K562 (cell line): Measurements from ENCODE around the gene PTRH2. TPM values are rescaled to one million over a fixed set of nuclear protein-coding genes. Genes with fewer than 3 reads are reported as not detected.

Experiments used
- FOXK1 ChIP-seq: sonication (generic); formaldehyde crosslinking; IDR thresholded peaks from 2 replicates; pipeline ENCODE4 v1.8.0; 2022; ENCODE audit warnings: missing genetic modification reagents, mild to moderate bottlenecking, borderline replicate concordance
- MAZ ChIP-seq, 2 experiments: fragments of 450-650 bp in 1 of 2; sonication (generic) in 1 of 2; formaldehyde crosslinking; IDR thresholded peaks in 1 of 2; conservative IDR thresholded peaks in 1 of 2; 2 replicates each; pipeline versions ENCODE4 v1.4.0 to v1.5.0; 2020; ENCODE audit warnings: mild to moderate bottlenecking in 1 of 2, missing genetic modification reagents in 1 of 2
- MYC ChIP-seq, 2 experiments: fragments of 250-450 bp in 1 of 2; sonication (Bioruptor Pico) in 1 of 2; IDR thresholded peaks; 2 replicates each; pipeline versions ENCODE4 v1.5.1 to v1.6.1; 2012 to 2021; ENCODE audit warnings: low read depth in 2 of 2, borderline replicate concordance in 1 of 2, improper control_type of control experiment in 1 of 2, low read length in 1 of 2, mild to moderate bottlenecking in 1 of 2, moderate library complexity in 1 of 2
- NCOR1 ChIP-seq: fragments of 450-650 bp; IDR thresholded peaks from 2 replicates; pipeline ENCODE4 v1.6.1; 2016; ENCODE audit warnings: mild to moderate bottlenecking, moderate library complexity
- NR1H2 ChIP-seq: sonication (generic); formaldehyde crosslinking; IDR thresholded peaks from 2 replicates; pipeline ENCODE4 v1.4.0; 2020; ENCODE audit warnings: mild to moderate bottlenecking, missing genetic modification reagents
- RBM25 ChIP-seq: fragments of 200-400 bp; formaldehyde crosslinking; IDR thresholded peaks from 2 replicates; pipeline ENCODE4 v1.6.1; 2018; ENCODE audit warnings: low read length, low read depth, moderate library complexity; ENCODE audit not compliant: severe bottlenecking
- SIN3B ChIP-seq: fragments of 450-650 bp; IDR thresholded peaks from 2 replicates; pipeline ENCODE4 v1.6.1; 2017; ENCODE audit warnings: low read depth, mild to moderate bottlenecking, moderate library complexity
- TARDBP ChIP-seq: fragments of 450-650 bp; IDR thresholded peaks from 2 replicates; pipeline ENCODE4 v1.6.1; 2016
- ZNF764 ChIP-seq: fragments of 250-450 bp; sonication (Bioruptor Pico); IDR thresholded peaks from 2 replicates; pipeline ENCODE4 v1.4.0; 2020; ENCODE audit warnings: low read depth, mild to moderate bottlenecking, moderate library complexity
- polyA plus RNA-seq, 8 experiments: library from polyadenylated mRNA; depleted of rRNA in 4 of 8; stranded (reverse) in 5 of 8; unstranded in 3 of 8; fragments of >200 nt; fragmentation: Nextera tagmentation in 2 of 8; fragmentation: Illumina TruSeq in 1 of 8; extraction: Ambion mirVana in 2 of 8; extraction: Trizol in 1 of 8; gene quantifications; 2 replicates each; pipeline versions ENCODE4 v1.2.1 to v1.2.3, GENCODE V29; 2011 to 2014; ENCODE audit warnings: inconsistent platforms in 1 of 8, missing spikeins in 1 of 8
- total RNA-seq, 7 experiments: library from RNA; depleted of rRNA in 6 of 7; stranded (reverse); fragments of >200 nt in 6 of 7; fragmentation: Illumina TruSeq in 2 of 7; extraction: Trizol in 2 of 7; gene quantifications; 2 replicates each; pipeline versions ENCODE4 v1.2.1 to v1.2.3, GENCODE V29; 2011 to 2021; ENCODE audit warnings: low replicate concordance in 1 of 7
- TF ChIP-seq, protein P1 (sequence below): fragments of 450-650 bp; IDR thresholded peaks from 2 replicates; pipeline ENCODE4 v1.6.1; 2016; ENCODE audit warnings: mild to moderate bottlenecking, moderate library complexity
- TF ChIP-seq, protein P2 (sequence below): fragments of 450-650 bp; IDR thresholded peaks from 2 replicates; pipeline ENCODE4 v1.6.1; 2018; ENCODE audit not compliant: partially characterized antibody

PTRH2 gene
- total and polyA plus RNA-seq, 9 of the 15 experiments (the other 6 are each of a cell fraction or from before 2014, with no cell fraction given), result 53.1 to 210 (median 126) TPM

GRCh38 chr17:59707149-59707970 is at the start of gene PTRH2, which contains the start of gene VMP1 (continued):
- TF ChIP-seq, protein P1, sequence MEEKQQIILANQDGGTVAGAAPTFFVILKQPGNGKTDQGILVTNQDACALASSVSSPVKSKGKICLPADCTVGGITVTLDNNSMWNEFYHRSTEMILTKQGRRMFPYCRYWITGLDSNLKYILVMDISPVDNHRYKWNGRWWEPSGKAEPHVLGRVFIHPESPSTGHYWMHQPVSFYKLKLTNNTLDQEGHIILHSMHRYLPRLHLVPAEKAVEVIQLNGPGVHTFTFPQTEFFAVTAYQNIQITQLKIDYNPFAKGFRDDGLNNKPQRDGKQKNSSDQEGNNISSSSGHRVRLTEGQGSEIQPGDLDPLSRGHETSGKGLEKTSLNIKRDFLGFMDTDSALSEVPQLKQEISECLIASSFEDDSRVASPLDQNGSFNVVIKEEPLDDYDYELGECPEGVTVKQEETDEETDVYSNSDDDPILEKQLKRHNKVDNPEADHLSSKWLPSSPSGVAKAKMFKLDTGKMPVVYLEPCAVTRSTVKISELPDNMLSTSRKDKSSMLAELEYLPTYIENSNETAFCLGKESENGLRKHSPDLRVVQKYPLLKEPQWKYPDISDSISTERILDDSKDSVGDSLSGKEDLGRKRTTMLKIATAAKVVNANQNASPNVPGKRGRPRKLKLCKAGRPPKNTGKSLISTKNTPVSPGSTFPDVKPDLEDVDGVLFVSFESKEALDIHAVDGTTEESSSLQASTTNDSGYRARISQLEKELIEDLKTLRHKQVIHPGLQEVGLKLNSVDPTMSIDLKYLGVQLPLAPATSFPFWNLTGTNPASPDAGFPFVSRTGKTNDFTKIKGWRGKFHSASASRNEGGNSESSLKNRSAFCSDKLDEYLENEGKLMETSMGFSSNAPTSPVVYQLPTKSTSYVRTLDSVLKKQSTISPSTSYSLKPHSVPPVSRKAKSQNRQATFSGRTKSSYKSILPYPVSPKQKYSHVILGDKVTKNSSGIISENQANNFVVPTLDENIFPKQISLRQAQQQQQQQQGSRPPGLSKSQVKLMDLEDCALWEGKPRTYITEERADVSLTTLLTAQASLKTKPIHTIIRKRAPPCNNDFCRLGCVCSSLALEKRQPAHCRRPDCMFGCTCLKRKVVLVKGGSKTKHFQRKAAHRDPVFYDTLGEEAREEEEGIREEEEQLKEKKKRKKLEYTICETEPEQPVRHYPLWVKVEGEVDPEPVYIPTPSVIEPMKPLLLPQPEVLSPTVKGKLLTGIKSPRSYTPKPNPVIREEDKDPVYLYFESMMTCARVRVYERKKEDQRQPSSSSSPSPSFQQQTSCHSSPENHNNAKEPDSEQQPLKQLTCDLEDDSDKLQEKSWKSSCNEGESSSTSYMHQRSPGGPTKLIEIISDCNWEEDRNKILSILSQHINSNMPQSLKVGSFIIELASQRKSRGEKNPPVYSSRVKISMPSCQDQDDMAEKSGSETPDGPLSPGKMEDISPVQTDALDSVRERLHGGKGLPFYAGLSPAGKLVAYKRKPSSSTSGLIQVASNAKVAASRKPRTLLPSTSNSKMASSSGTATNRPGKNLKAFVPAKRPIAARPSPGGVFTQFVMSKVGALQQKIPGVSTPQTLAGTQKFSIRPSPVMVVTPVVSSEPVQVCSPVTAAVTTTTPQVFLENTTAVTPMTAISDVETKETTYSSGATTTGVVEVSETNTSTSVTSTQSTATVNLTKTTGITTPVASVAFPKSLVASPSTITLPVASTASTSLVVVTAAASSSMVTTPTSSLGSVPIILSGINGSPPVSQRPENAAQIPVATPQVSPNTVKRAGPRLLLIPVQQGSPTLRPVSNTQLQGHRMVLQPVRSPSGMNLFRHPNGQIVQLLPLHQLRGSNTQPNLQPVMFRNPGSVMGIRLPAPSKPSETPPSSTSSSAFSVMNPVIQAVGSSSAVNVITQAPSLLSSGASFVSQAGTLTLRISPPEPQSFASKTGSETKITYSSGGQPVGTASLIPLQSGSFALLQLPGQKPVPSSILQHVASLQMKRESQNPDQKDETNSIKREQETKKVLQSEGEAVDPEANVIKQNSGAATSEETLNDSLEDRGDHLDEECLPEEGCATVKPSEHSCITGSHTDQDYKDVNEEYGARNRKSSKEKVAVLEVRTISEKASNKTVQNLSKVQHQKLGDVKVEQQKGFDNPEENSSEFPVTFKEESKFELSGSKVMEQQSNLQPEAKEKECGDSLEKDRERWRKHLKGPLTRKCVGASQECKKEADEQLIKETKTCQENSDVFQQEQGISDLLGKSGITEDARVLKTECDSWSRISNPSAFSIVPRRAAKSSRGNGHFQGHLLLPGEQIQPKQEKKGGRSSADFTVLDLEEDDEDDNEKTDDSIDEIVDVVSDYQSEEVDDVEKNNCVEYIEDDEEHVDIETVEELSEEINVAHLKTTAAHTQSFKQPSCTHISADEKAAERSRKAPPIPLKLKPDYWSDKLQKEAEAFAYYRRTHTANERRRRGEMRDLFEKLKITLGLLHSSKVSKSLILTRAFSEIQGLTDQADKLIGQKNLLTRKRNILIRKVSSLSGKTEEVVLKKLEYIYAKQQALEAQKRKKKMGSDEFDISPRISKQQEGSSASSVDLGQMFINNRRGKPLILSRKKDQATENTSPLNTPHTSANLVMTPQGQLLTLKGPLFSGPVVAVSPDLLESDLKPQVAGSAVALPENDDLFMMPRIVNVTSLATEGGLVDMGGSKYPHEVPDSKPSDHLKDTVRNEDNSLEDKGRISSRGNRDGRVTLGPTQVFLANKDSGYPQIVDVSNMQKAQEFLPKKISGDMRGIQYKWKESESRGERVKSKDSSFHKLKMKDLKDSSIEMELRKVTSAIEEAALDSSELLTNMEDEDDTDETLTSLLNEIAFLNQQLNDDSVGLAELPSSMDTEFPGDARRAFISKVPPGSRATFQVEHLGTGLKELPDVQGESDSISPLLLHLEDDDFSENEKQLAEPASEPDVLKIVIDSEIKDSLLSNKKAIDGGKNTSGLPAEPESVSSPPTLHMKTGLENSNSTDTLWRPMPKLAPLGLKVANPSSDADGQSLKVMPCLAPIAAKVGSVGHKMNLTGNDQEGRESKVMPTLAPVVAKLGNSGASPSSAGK, result peak; percentile 84
- peak; percentile 44; the same call in 1 of the 2 replicates for TF ChIP-seq SIN3B
- TF ChIP-seq, protein P2, sequence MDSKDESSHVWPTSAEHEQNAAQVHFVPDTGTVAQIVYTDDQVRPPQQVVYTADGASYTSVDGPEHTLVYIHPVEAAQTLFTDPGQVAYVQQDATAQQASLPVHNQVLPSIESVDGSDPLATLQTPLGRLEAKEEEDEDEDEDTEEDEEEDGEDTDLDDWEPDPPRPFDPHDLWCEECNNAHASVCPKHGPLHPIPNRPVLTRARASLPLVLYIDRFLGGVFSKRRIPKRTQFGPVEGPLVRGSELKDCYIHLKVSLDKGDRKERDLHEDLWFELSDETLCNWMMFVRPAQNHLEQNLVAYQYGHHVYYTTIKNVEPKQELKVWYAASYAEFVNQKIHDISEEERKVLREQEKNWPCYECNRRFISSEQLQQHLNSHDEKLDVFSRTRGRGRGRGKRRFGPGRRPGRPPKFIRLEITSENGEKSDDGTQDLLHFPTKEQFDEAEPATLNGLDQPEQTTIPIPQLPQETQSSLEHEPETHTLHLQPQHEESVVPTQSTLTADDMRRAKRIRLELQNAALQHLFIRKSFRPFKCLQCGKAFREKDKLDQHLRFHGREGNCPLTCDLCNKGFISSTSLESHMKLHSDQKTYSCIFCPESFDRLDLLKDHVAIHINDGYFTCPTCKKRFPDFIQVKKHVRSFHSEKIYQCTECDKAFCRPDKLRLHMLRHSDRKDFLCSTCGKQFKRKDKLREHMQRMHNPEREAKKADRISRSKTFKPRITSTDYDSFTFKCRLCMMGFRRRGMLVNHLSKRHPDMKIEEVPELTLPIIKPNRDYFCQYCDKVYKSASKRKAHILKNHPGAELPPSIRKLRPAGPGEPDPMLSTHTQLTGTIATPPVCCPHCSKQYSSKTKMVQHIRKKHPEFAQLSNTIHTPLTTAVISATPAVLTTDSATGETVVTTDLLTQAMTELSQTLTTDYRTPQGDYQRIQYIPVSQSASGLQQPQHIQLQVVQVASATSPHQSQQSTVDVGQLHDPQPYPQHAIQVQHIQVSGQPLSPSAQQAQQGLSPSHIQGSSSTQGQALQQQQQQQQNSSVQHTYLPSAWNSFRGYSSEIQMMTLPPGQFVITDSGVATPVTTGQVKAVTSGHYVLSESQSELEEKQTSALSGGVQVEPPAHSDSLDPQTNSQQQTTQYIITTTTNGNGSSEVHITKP, result peak; percentile 52
- peak; percentile 99 for TF ChIP-seq MYC (IDR thresholded peaks at IDR 0.05; ENCODE audit: low read depth, low read length)
- peak; percentile 63; the same call in 1 of the 2 replicates for TF ChIP-seq MYC (CRISPR knock-in tag; IDR thresholded peaks at IDR 0.05; ENCODE audit: borderline replicate concordance, low read depth)
- peak; percentile 34; the same call in 1 of the 2 replicates for TF ChIP-seq NCOR1
- no peak for TF ChIP-seq ZNF764 (CRISPR knock-in tag)
- TF ChIP-seq MAZ (CRISPR knock-in tag; conservative IDR thresholded peaks at IDR 0.05 in 1 of 2, IDR thresholded peaks at IDR 0.05 in 1 of 2), result peak; percentile 30 to 68; a peak in 2 of 4 replicates
- no peak for TF ChIP-seq NR1H2 (CRISPR knock-in tag)
- 0 out of 2 replicates have a peak, but pooled peaks have one; percentile 16 for TF ChIP-seq FOXK1 (CRISPR knock-in tag)
- no peak for TF ChIP-seq TARDBP
- TF ChIP-seq RBM25, result peak; percentile 47
